ENCODE measurements around the gene MFNG.

Gene MFNG

GRCh38 chr22:37493979-37494378 lies 7.8 kb upstream of the MFNG start:
- DNase-seq (ENCODE audit: low spot score) = no peak

GRCh38 chr22:37492428-37493344 lies 6.5 kb upstream of the MFNG start:
- peak; percentile 75 for DNase-seq (ENCODE audit: low spot score)

- DNase-seq (ENCODE audit: low spot score) = no peak
Observed at GRCh38 chr22:37491559-37492427, 5.6 kb upstream of the MFNG start.

- no peak for DNase-seq (ENCODE audit: low spot score)
Observed at GRCh38 chr22:37491106-37491505, 4.9 kb upstream of the MFNG start.

GRCh38 chr22:37489983-37490382 lies 3.8 kb upstream of the MFNG start:
- DNase-seq (ENCODE audit: low spot score) = no peak

GRCh38 chr22:37488337-37489135 lies 2.4 kb upstream of the MFNG start:
- DNase-seq (ENCODE audit: low spot score) = no peak

GRCh38 chr22:37487571-37487970 lies 1.4 kb upstream of the MFNG start:
- DNase-seq (ENCODE audit: low spot score) = no peak

GRCh38 chr22:37487129-37487528 lies 945 bp upstream of the MFNG start:
- DNase-seq (ENCODE audit: low spot score) = no peak

GRCh38 chr22:37485395-37486223 lies 575 bp downstream of the MFNG start:
- DNase-seq (ENCODE audit: low spot score) = no peak

GRCh38 chr22:37484480-37485394 lies 1.4 kb downstream of the MFNG start:
- no peak for DNase-seq (ENCODE audit: low spot score)

GRCh38 chr22:37483050-37483449 lies 3.1 kb downstream of the MFNG start:
- no peak for DNase-seq (ENCODE audit: low spot score)

- DNase-seq (ENCODE audit: low spot score) = no peak
Observed at GRCh38 chr22:37482244-37482643, 3.9 kb downstream of the MFNG start.

GRCh38 chr22:37481347-37481907 lies 4.8 kb downstream of the MFNG start:
- DNase-seq (ENCODE audit: low spot score) = no peak

- no peak for DNase-seq (ENCODE audit: low spot score)
Observed at GRCh38 chr22:37480387-37481346, 5.5 kb downstream of the MFNG start.

- no peak for DNase-seq (ENCODE audit: low spot score)
Observed at GRCh38 chr22:37479196-37479595, 7.0 kb downstream of the MFNG start.

GRCh38 chr22:37476389-37477329 lies 9.5 kb downstream of the MFNG start:
- no peak for DNase-seq (ENCODE audit: low spot score)

- no peak for DNase-seq (ENCODE audit: low spot score)
Observed at GRCh38 chr22:37474447-37475090, 11.6 kb downstream of the MFNG start.
